ENCODE data around the gene CDC25B. TPM values are rescaled to one million over a fixed set of nuclear protein-coding genes. Genes with fewer than 3 reads are reported as not detected.

CDC25B gene
- total and polyA plus RNA-seq, 2 of the 13 experiments (the other 11 are each of a cell fraction or from before 2014, with no cell fraction given) = 14.5 to 19.4 TPM

- TF ChIP-seq ZNF788 (CRISPR knock-in tag; IDR thresholded peaks at IDR 0.05; ENCODE audit: borderline replicate concordance) (no peak; the same call in 1 of the 2 replicates), ZKSCAN1 (IDR thresholded peaks at IDR 0.05; ENCODE audit: low read length) (no peak), MZF1 (CRISPR knock-in tag; IDR thresholded peaks at IDR 0.05; ENCODE audit: borderline replicate concordance) (0 out of 2 replicates have a peak, but pooled peaks have one; percentile 49), ZNF646 (CRISPR knock-in tag; IDR thresholded peaks at IDR 0.05) (no peak), E2F5 (CRISPR knock-in tag; conservative IDR thresholded peaks at IDR 0.05) (no peak), ZNF713 (CRISPR knock-in tag; IDR thresholded peaks at IDR 0.05) (no peak), MLLT10 (CRISPR knock-in tag; IDR thresholded peaks at IDR 0.05) (no peak), ZNF543 (CRISPR knock-in tag; IDR thresholded peaks at IDR 0.05) (no peak), HDAC6 (IDR thresholded peaks at IDR 0.05; ENCODE audit: low read depth, low read length) (no peak), JUN (CRISPR knock-in tag; IDR thresholded peaks at IDR 0.05) (no peak), ZNF101 (CRISPR knock-in tag; IDR thresholded peaks at IDR 0.05; ENCODE audit: borderline replicate concordance, low read depth) (no peak), ZNF724P (CRISPR knock-in tag; IDR thresholded peaks at IDR 0.05; ENCODE audit: borderline replicate concordance) (0 out of 2 replicates have a peak, but pooled peaks have one; percentile 47), ZBTB49 (CRISPR knock-in tag; IDR thresholded peaks at IDR 0.05; ENCODE audit: borderline replicate concordance) (no peak), ZNF441 (CRISPR knock-in tag; IDR thresholded peaks at IDR 0.05; ENCODE audit: borderline replicate concordance) (0 out of 2 replicates have a peak, but pooled peaks have one; percentile 1), ZNF513 (CRISPR knock-in tag; conservative IDR thresholded peaks at IDR 0.05) (no peak), TERF1 (CRISPR knock-in tag; IDR thresholded peaks at IDR 0.05) (no peak), POLR2AphosphoS5 (IDR thresholded peaks at IDR 0.05; ENCODE audit: low read depth, low read length) (no peak)
Observed at GRCh38 chr20:3777381-3777715, 18.8 kb upstream of the CDC25B start (continued).

Data from HepG2 (cell line).